Natural killer cell (primary cell): Measurements from ENCODE around the gene SYT2. TPM values are rescaled to one million over a fixed set of nuclear protein-coding genes. Genes with fewer than 3 reads are reported as not detected.

Source experiments
- ATAC-seq, 3 donors: fragments of 150-1000 bp in 2 of 3; fragments of 200-7000 bp in 1 of 3; cut with Tn5 transposase; 1 replicate in 1 of 3; 2 replicates in 2 of 3; pipeline ENCODE4 v1.10.0; 2021; ENCODE audit warnings: mild to moderate bottlenecking in 2 of 3, moderate library complexity in 2 of 3
- DNase-seq, 2 donors: peaks; one replicate each; pipeline versions ENCODE4 v3.0.0 to v3.0.0-alpha.2; 2013 to 2021; ENCODE audit warnings: mixed read lengths in 1 of 2
- H3K27ac ChIP-seq: one replicate; pipeline ENCODE4 v1.5.1; 2013; ENCODE audit warnings: mild to moderate bottlenecking, low read length
- H3K27me3 ChIP-seq: one replicate; pipeline ENCODE4 v1.6.1; 2013; ENCODE audit warnings: low read length; ENCODE audit not compliant: control insufficient read depth, insufficient read depth
- H3K36me3 ChIP-seq: one replicate; pipeline ENCODE4 v1.6.1; 2013; ENCODE audit warnings: low read length; ENCODE audit not compliant: control insufficient read depth, insufficient read depth
- H3K4me1 ChIP-seq: one replicate; pipeline ENCODE4 v1.6.1; 2013; ENCODE audit warnings: low read length; ENCODE audit not compliant: control insufficient read depth, insufficient read depth
- H3K4me3 ChIP-seq: one replicate; pipeline ENCODE4 v1.5.1; 2013; ENCODE audit warnings: low read length
- H3K9me3 ChIP-seq: one replicate; pipeline ENCODE4 v1.6.1; 2013; ENCODE audit warnings: low read length; ENCODE audit not compliant: control insufficient read depth, insufficient read depth
- H3K27ac Mint-ChIP-seq, 2 donors: one replicate each; pipeline ENCODE4 v1.8.0; 2022; ENCODE audit warnings: mild to moderate bottlenecking in 2 of 2, mixed read lengths in 2 of 2, moderate library complexity in 1 of 2
- H3K27me3 Mint-ChIP-seq, 2 donors: one replicate each; pipeline ENCODE4 v1.8.0; 2022; ENCODE audit warnings: low read depth in 2 of 2, mixed read lengths in 2 of 2
- H3K36me3 Mint-ChIP-seq: one replicate; pipeline ENCODE4 v1.8.0; 2022; ENCODE audit warnings: mixed read lengths
- H3K4me1 Mint-ChIP-seq, 2 donors: one replicate each; pipeline ENCODE4 v1.8.0; 2022; ENCODE audit warnings: mixed read lengths in 2 of 2
- H3K4me3 Mint-ChIP-seq: one replicate; pipeline ENCODE4 v1.8.0; 2022; ENCODE audit warnings: mild to moderate bottlenecking, moderate library complexity, mixed read lengths
- H3K9me3 Mint-ChIP-seq, 2 donors: one replicate each; pipeline ENCODE4 v1.8.0; 2022; ENCODE audit warnings: mixed read lengths in 2 of 2
- CTCF ChIP-seq: fragments of 200-600 bp; IDR thresholded peaks from one replicate; pipeline ENCODE4 v1.8.0; 2022; ENCODE audit warnings: antibody characterized with exemption
- WGBS: methylation state at CpG from one replicate; pipeline ENCODE4 v1.1.7; 2013; ENCODE audit warnings: missing lambda C conversion rate; ENCODE audit not compliant: insufficient coverage; 5-methylcytosine and 5-hydroxymethylcytosine counted together
- intact Hi-C: fragments of 100-400 bp; cut with micrococcal nuclease; formaldehyde crosslinking; loops from one replicate; pipeline ENCODE4 v1.14.2; 2022
- total RNA-seq, 4 donors: library from RNA; stranded (reverse); fragments of 120-200 nt in 1 of 4; gene quantifications; one replicate each; pipeline versions ENCODE4 v1.2.3 to v1.2.4, GENCODE V29; 2013 to 2022

The SYT2 gene
- total RNA-seq, 3 donors from 2014 or later (not counting 1 experiment from before 2014, with no cell fraction given), result not detected

- Mint-ChIP-seq H3K36me3 (no peaks in the 10 kb centered on the region), H3K4me1 (no peaks in the 10 kb centered on the region), H3K27ac (no peak overlapping the region), H3K4me3 (no peak overlapping the region), H3K27me3 (peaks cover 44 to 55% of the 10 kb centered on the region in 2 donors), H3K9me3 (no peaks in the 10 kb centered on the region)
- intact Hi-C loops, result no loop called here
- Histone ChIP-seq H3K36me3 (no peaks in the 10 kb centered on the region), H3K27me3 (peaks cover 7% of the 10 kb centered on the region), H3K9me3 (no peaks in the 10 kb centered on the region), H3K4me3 (no peak overlapping the region), H3K4me1 (no peaks in the 10 kb centered on the region), H3K27ac (no peak overlapping the region)
- DNase-seq (no peak), ATAC-seq (no peak)
- no peak for TF ChIP-seq CTCF
- 68% methylated on average over 6 of the region's 6 CpGs for WGBS
These were observed 56.2 kb downstream of the SYT2 start for GRCh38 chr1:202654079-202654478.

GRCh38 chr1:202649553-202650392 is 60.5 kb downstream of the SYT2 start:
- Histone ChIP-seq H3K27ac (no peak overlapping the region), H3K4me1 (no peaks in the 10 kb centered on the region), H3K36me3 (no peaks in the 10 kb centered on the region), H3K9me3 (no peaks in the 10 kb centered on the region), H3K4me3 (no peak overlapping the region), H3K27me3 (peaks cover 2% of the 10 kb centered on the region)
- peaks cover 48 to 54% of the 10 kb centered on the region in 2 donors for H3K27me3 Mint-ChIP-seq
- no peak overlapping the region for H3K27ac Mint-ChIP-seq
- no peak overlapping the region for H3K4me3 Mint-ChIP-seq
- H3K9me3 Mint-ChIP-seq, result no peaks in the 10 kb centered on the region
- no peaks in the 10 kb centered on the region for H3K36me3 Mint-ChIP-seq
- H3K4me1 Mint-ChIP-seq, result peaks cover 0 to 7% of the 10 kb centered on the region in 2 donors
- no peak for ATAC-seq
- WGBS, result 73% methylated on average over 15 of the region's 15 CpGs
- intact Hi-C loops, result no loop called here
- no peak for DNase-seq
- no peak for TF ChIP-seq CTCF

- H3K27ac Mint-ChIP-seq, result no peak overlapping the region
- peaks cover 49 to 52% of the 10 kb centered on the region in 2 donors for H3K27me3 Mint-ChIP-seq
- H3K9me3 Mint-ChIP-seq, result no peaks in the 10 kb centered on the region
These were observed 61.5 kb downstream of the SYT2 start for GRCh38 chr1:202648605-202649226.

More at GRCh38 chr1:202648605-202649226, 61.5 kb downstream of the SYT2 start:
- no peak overlapping the region for H3K4me3 Mint-ChIP-seq
- no peak for TF ChIP-seq CTCF
- WGBS, result 94% methylated on average over 2 of the region's 2 CpGs
- H3K4me1 ChIP-seq, result peaks cover 10% of the 10 kb centered on the region
- DNase-seq, result no peak
- no peaks in the 10 kb centered on the region for H3K36me3 ChIP-seq
- H3K4me3 ChIP-seq, result no peak overlapping the region
- intact Hi-C loops, result no loop called here
- no peak overlapping the region for H3K27ac ChIP-seq
- peaks cover 13% of the 10 kb centered on the region for H3K27me3 ChIP-seq
- ATAC-seq, result no peak
- H3K4me1 Mint-ChIP-seq, result peaks cover 0 to 17% of the 10 kb centered on the region in 2 donors
- no peaks in the 10 kb centered on the region for H3K9me3 ChIP-seq
- no peaks in the 10 kb centered on the region for H3K36me3 Mint-ChIP-seq
